Chondrocyte (in vitro differentiated cells): ENCODE data around the gene FAM234B. TPM values are rescaled to one million over a fixed set of nuclear protein-coding genes. Genes with fewer than 3 reads are reported as not detected.

ENCODE experiments used
- DNase-seq: peaks from one replicate; pipeline ENCODE4 v3.0.0; 2021; ENCODE audit warnings: mixed read lengths, low spot score
- H3K27ac Mint-ChIP-seq: one replicate; pipeline ENCODE4 v1.8.0; 2021; ENCODE audit warnings: mild to moderate bottlenecking, moderate library complexity, mixed read lengths; ENCODE audit not compliant: unreplicated experiment
- H3K27me3 Mint-ChIP-seq: 2 replicates; pipeline ENCODE4 v1.8.0; 2021; ENCODE audit warnings: low read depth, mixed read lengths
- H3K36me3 Mint-ChIP-seq: 2 replicates; pipeline ENCODE4 v1.8.0; 2021; ENCODE audit warnings: low read depth, mixed read lengths
- H3K4me1 Mint-ChIP-seq: 2 replicates; pipeline ENCODE4 v1.8.0; 2021; ENCODE audit warnings: low read depth, mild to moderate bottlenecking, mixed read lengths
- H3K4me3 Mint-ChIP-seq: one replicate; pipeline ENCODE4 v1.8.0; 2021; ENCODE audit warnings: mild to moderate bottlenecking, moderate library complexity, mixed read lengths; ENCODE audit not compliant: unreplicated experiment
- H3K9me3 Mint-ChIP-seq: 2 replicates; pipeline ENCODE4 v1.8.0; 2021; ENCODE audit warnings: low read depth, mixed read lengths
- CTCF ChIP-seq: fragments of 200-600 bp; sonication (generic); IDR thresholded peaks from 2 replicates; pipeline ENCODE4 v1.5.0; 2021; ENCODE audit warnings: antibody characterized with exemption, mild to moderate bottlenecking, moderate library complexity
- total RNA-seq: library from RNA; stranded (reverse); gene quantifications from 3 replicates; pipeline ENCODE4 v1.2.1, GENCODE V29; 2021

FAM234B gene
- total RNA-seq, 1 donor from 2014 or later, result 3.8 TPM

DNA sequence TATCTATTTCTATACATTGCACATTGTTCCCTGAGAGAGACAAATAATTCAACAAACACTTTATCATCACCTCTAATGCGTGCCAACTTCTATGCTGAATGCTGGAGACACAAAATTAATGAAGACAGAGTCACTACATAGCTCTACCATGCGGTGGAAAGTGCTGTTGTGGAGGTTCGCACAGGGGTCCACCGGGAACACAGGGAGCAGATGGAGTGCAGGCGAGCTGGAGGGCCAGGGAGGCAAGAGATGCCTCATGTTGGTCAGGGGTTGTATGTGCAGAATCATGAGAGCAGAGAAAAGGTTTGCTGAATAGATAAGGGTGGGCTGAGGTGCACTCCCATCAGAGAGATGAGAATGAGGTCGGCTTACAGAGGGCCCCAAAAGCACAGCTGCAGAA is 25.2 kb downstream of the FAM234B start:
- H3K36me3 Mint-ChIP-seq, result peaks cover 21% of the 10 kb centered on the region
- no peak for DNase-seq
- H3K9me3 Mint-ChIP-seq, result no peaks in the 10 kb centered on the region
- H3K27ac Mint-ChIP-seq, result no peak overlapping the region
- no peak for TF ChIP-seq CTCF
- H3K4me3 Mint-ChIP-seq, result no peak overlapping the region
- H3K4me1 Mint-ChIP-seq, result peaks cover 3% of the 10 kb centered on the region
- no peaks in the 10 kb centered on the region for H3K27me3 Mint-ChIP-seq

DNA sequence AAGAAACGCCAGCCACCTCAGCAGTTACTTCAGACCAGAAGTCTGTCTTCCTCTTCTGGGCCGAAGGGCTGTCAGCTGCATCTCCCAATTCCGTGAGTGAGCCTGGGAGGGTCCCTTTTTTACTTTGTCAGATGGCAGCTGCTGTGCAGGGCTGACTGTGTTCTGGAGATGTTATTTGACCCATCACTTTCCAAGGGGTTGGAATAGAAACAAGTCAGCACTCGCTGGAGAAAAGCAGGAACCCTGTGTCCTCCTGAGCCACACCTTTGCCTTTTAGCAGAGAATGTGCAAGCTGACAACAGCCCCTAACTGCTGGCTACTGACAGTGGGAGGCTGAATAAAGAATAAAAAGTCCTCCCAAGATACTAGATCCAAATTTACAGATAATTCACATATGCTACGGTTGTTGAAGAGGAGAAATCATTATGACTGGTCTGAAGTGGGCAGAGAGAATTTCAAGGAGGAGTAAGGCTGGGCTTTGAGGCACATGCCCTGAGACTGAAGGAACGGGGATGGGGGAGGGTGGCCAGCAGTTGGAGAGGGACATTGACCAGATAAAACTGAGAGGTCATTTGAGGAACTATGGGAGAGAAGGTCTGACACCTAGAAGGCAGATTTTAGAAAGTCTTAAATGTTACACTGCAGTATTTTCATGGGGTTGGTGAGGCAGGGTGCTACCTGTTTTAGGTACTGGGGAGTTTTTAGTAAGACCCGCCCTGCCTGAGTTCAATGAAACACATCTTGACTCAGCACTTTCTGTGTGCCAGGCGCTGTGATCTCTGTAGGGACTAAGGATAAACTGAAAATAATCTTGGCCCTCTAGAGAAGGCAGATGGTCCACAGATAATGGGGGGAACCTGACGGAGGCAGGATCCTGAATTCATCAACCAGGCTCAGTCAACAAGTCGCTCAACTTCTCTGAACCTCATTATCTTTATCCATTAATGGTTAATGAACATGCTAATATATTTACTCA is 27.4 kb downstream of the FAM234B start:
- H3K36me3 Mint-ChIP-seq, result peaks cover 26% of the 10 kb centered on the region
- peaks cover 11% of the 10 kb centered on the region for H3K4me1 Mint-ChIP-seq
- H3K9me3 Mint-ChIP-seq, result no peaks in the 10 kb centered on the region
- H3K27ac Mint-ChIP-seq, result no peak overlapping the region
- no peak overlapping the region for H3K4me3 Mint-ChIP-seq
- no peak for DNase-seq
- no peaks in the 10 kb centered on the region for H3K27me3 Mint-ChIP-seq
- no peak for TF ChIP-seq CTCF

GRCh38 chr12:13073173-13073572 is 29.0 kb downstream of the FAM234B start:
- no peak overlapping the region for H3K27ac Mint-ChIP-seq
- no peak for TF ChIP-seq CTCF
- DNase-seq, result no peak
- H3K36me3 Mint-ChIP-seq, result peaks cover 22% of the 10 kb centered on the region
- H3K4me1 Mint-ChIP-seq, result peaks cover 11% of the 10 kb centered on the region
- no peak overlapping the region for H3K4me3 Mint-ChIP-seq
- no peaks in the 10 kb centered on the region for H3K9me3 Mint-ChIP-seq
- H3K27me3 Mint-ChIP-seq, result no peaks in the 10 kb centered on the region

DNA sequence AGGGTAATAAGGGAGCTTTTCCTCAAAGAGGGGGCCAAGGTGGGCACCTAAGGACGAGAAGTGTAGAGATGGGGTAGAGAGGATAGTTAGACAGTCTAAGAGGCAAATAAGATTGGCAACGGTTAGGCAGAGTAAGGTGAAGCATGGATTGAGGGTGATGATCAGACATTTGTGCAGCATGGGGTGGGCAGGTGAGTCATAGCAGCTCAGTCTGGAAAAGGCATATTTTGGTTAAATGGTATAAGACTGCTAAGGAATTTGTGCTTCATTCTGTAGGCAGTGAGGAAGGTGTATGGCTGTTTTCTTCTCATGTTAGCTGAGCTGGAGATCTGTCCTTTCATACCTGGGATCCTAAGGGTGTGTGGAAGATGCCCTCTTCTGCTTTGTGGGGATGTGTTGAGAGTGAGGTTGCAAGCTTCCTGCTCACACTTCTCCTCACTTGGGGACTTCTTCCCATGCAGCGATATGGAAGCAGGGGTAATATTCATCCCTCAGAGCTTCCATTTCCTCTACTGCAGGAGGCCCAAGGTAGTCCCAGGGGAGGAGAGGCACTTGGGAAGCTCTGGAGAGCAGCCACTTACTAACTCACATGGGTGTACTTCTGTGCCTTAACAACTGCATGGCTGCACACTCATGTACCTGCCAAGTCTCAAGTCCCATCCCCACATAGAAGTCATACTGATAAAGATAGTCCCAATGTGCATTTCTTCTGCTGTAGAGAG is 30.4 kb downstream of the FAM234B start:
- H3K27me3 Mint-ChIP-seq, result no peaks in the 10 kb centered on the region
- no peak overlapping the region for H3K4me3 Mint-ChIP-seq
- no peak for TF ChIP-seq CTCF
- no peak overlapping the region for H3K27ac Mint-ChIP-seq
- H3K9me3 Mint-ChIP-seq, result no peaks in the 10 kb centered on the region
- H3K36me3 Mint-ChIP-seq, result peaks cover 22% of the 10 kb centered on the region
- H3K4me1 Mint-ChIP-seq, result peaks cover 11% of the 10 kb centered on the region
- no peak for DNase-seq

- Mint-ChIP-seq H3K36me3 (peaks cover 24% of the 10 kb centered on the region), H3K9me3 (no peaks in the 10 kb centered on the region), H3K4me3 (no peak overlapping the region), H3K27me3 (no peaks in the 10 kb centered on the region), H3K27ac (no peak overlapping the region), H3K4me1 (peaks cover 11% of the 10 kb centered on the region)
- no peak for DNase-seq
- no peak for TF ChIP-seq CTCF
These were observed 30.9 kb downstream of the FAM234B start for GRCh38 chr12:13075118-13075480.
